Bronchial epithelial cell (primary cell): ENCODE results near the gene PRMT7. TPM values are rescaled to one million over a fixed set of nuclear protein-coding genes. Genes with fewer than 3 reads are reported as not detected.

Experiments
- DNase-seq: peaks from one replicate; pipeline ENCODE4 v3.0.0-alpha.2; 2010; ENCODE audit warnings: low read depth
- FAIRE-seq: peaks from 2 replicates; lab custom pipeline; 2011; peaks lifted over from hg19 to GRCh38; lab: Jason Lieb, UNC
- H3K27me3 ChIP-seq: 2 replicates; pipeline ENCODE4 v1.5.1; 2011; ENCODE audit warnings: low read length; ENCODE audit not compliant: control insufficient read depth, insufficient read depth
- H3K36me3 ChIP-seq: 2 replicates; pipeline ENCODE4 v1.5.1; 2011; ENCODE audit warnings: low read length; ENCODE audit not compliant: control insufficient read depth, insufficient read depth
- H3K4me3 ChIP-seq: 2 replicates; pipeline ENCODE4 v1.5.1; 2011; ENCODE audit warnings: mild to moderate bottlenecking, low read depth, low read length, control low read depth
- CTCF ChIP-seq: IDR thresholded peaks from 2 replicates; pipeline ENCODE4 v1.5.1; 2011; ENCODE audit warnings: mild to moderate bottlenecking, moderate library complexity, low read length, control low read depth, inconsistent platforms; ENCODE audit not compliant: insufficient read depth, severe bottlenecking
- total RNA-seq: library from RNA; depleted of rRNA; stranded (reverse); fragments of >200 nt; gene quantifications from 2 replicates; pipeline ENCODE4 v1.2.1, GENCODE V29; 2014

PRMT7 gene
- total RNA-seq, 1 donor from 2014 or later: 36.9 TPM

DNA sequence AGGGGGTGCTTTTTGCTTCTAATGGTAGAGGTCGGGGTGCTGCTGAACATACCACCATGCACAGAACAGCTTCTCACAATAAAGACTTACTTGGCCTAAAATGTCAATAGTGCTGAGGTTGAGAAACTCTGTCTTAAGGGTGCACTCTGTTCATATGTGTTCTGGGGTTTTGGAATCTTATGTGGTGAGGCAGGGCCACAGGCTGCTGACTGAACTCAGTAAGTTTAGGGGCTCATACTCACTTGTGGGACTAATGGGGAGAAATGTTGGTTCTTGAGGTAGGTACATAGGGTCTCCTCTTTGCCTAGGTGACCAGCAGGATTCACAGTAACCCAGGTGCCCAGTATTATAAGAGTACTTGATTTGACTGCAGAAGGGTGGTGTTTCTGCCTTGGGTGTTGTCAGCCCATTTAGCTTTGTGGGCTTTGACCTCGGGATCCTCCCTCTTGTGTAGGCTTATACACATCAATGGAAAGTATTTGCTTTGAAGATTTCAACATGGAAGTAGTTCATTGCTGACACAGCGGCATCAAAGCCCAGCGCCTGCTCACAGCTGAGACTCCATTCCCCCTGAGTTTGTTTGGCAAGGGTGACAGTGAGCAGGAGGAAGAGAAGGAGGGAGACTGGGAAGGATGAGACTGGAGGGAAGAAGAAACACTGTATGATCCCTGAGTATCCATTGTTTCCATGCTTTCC lies 29.3 kb upstream of the PRMT7 start:
- H3K27me3 ChIP-seq: no peaks in the 10 kb centered on the region
- FAIRE-seq (no peak), DNase-seq (no peak)
- H3K4me3 ChIP-seq: no peak overlapping the region
- no peaks in the 10 kb centered on the region for H3K36me3 ChIP-seq
- TF ChIP-seq CTCF: no peak

DNA sequence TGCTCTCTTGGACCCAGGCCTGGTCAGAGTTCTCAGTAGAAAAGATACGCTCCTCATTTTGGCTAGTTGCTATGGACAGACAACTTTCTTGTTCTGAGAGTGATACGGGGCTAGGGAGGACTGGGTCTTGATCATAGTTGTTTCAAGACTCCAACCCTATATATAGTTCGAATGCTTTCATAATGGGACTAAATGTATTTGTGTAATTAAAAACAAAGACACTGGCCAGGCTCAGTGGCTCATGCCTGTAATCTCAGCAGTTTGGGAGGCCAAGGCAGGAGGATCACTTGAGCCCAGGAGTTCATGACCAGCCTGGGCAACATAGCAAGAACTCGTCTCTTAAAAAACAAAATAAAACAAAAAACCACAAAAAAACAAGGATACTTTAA lies 28.8 kb upstream of the PRMT7 start:
- Histone ChIP-seq H3K4me3 (no peak overlapping the region), H3K36me3 (peaks cover under 1% of the 10 kb centered on the region), H3K27me3 (no peaks in the 10 kb centered on the region)
- TF ChIP-seq CTCF: no peak
- FAIRE-seq: no peak
- DNase-seq: no peak

- H3K36me3 ChIP-seq: peaks cover 7% of the 10 kb centered on the region
- no peak overlapping the region for H3K4me3 ChIP-seq
- TF ChIP-seq CTCF: no peak
- H3K27me3 ChIP-seq: no peaks in the 10 kb centered on the region
- FAIRE-seq: no peak
- no peak for DNase-seq
These were observed 27.5 kb upstream of the PRMT7 start for GRCh38 chr16:68283346-68283745.

- Histone ChIP-seq H3K36me3 (peaks cover 9% of the 10 kb centered on the region), H3K4me3 (no peak overlapping the region), H3K27me3 (no peaks in the 10 kb centered on the region)
- FAIRE-seq (no peak), DNase-seq (no peak)
- TF ChIP-seq CTCF: no peak
These were observed 26.8 kb upstream of the PRMT7 start for GRCh38 chr16:68283801-68284598.

DNA sequence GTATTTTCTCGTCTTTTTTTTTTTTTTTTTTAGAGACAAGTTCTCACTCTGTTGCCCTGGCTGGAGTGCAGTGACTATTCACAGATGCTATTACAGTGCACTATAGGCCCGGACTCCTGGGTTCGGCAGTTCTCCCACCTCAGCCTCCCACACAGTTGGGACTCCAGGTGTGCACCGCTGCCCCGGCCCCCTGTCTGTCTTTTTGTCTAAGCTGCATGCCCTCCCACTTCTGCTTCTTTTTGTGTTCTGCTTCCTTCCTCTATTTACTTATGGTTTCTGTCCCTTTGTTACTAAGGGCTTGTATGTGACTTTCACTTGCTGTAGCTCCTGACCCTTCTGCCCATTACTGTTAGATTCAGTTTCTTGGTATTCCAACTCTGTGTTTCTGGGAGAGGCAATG lies 26.0 kb upstream of the PRMT7 start:
- H3K36me3 ChIP-seq: peaks cover 9% of the 10 kb centered on the region
- no peak for TF ChIP-seq CTCF
- no peak for FAIRE-seq

GRCh38 chr16:68285683-68286082 lies 25.1 kb upstream of the PRMT7 start:
- DNase-seq: no peak
- Histone ChIP-seq H3K4me3 (no peak overlapping the region), H3K36me3 (peaks cover 13% of the 10 kb centered on the region), H3K27me3 (no peaks in the 10 kb centered on the region)
- no peak for TF ChIP-seq CTCF
- FAIRE-seq: no peak

More for the DNA sequence above, 26.0 kb upstream of the PRMT7 start:
- no peak for DNase-seq
- H3K27me3 ChIP-seq: no peaks in the 10 kb centered on the region
- no peak overlapping the region for H3K4me3 ChIP-seq
